ENCODE data around the gene MPL. TPM values are rescaled to one million over a fixed set of nuclear protein-coding genes. Genes with fewer than 3 reads are reported as not detected.

The MPL gene
- total and polyA plus RNA-seq, 2 of the 13 experiments (the other 11 are each of a cell fraction or from before 2014, with no cell fraction given), result not detected

DNA sequence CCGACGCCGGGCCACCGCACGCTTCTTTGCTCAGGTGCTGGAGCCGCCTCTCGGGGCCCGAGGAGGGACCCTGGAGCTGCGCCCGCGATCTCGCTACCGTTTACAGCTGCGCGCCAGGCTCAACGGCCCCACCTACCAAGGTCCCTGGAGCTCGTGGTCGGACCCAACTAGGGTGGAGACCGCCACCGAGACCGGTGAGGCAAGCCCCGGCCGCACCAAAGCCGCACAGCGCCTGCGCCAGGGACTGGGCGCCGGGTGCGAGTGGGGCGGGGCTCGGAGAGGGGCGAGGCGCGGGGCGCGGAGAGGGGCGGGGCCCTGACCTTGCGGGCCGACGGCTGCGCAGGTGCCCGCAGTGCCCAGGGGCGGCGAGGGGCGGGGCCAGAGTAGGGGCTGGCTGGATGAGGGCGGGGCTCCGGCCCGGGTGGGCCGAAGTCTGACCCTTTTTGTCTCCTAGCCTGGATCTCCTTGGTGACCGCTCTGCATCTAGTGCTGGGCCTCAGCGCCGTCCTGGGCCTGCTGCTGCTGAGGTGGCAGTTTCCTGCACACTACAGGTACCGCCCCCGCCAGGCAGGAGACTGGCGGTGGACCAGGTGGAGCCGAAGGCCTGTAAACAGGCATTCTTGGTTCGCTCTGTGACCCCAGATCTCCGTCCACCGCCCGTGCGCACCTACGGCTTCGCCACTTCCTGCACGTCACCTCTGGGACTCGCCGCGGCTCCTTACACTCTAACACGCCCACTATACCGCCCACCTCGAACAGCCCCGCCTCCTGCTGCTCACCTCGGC, 11.4 kb downstream of the MPL start (continued):
- TF ChIP-seq ZNF407 (CRISPR knock-in tag; IDR thresholded peaks at IDR 0.05; ENCODE audit: not compliant biosample characterization) (peak; percentile 44), ZNF142 (CRISPR knock-in tag; IDR thresholded peaks at IDR 0.05) (0 out of 2 replicates have a peak, but pooled peaks have one; percentile 62), TCF7L2 (IDR thresholded peaks at IDR 0.05; ENCODE audit: low read depth, low read length) (no peak), PREB (CRISPR knock-in tag; IDR thresholded peaks at IDR 0.05) (no peak), CBFB (CRISPR knock-in tag; IDR thresholded peaks at IDR 0.05) (0 out of 2 replicates have a peak, but pooled peaks have one; percentile 19), ZFP41 (CRISPR knock-in tag; IDR thresholded peaks at IDR 0.05; ENCODE audit: borderline replicate concordance) (no peak), SP5 (CRISPR knock-in tag; IDR thresholded peaks at IDR 0.05; ENCODE audit: borderline replicate concordance, low read depth) (peak; percentile 81), ZNF124 (CRISPR knock-in tag; IDR thresholded peaks at IDR 0.05) (no peak; the same call in 1 of the 2 replicates)

Data from HepG2 (cell line).